Measurements from ENCODE around the gene MINK1.

Gene MINK1

DNA sequence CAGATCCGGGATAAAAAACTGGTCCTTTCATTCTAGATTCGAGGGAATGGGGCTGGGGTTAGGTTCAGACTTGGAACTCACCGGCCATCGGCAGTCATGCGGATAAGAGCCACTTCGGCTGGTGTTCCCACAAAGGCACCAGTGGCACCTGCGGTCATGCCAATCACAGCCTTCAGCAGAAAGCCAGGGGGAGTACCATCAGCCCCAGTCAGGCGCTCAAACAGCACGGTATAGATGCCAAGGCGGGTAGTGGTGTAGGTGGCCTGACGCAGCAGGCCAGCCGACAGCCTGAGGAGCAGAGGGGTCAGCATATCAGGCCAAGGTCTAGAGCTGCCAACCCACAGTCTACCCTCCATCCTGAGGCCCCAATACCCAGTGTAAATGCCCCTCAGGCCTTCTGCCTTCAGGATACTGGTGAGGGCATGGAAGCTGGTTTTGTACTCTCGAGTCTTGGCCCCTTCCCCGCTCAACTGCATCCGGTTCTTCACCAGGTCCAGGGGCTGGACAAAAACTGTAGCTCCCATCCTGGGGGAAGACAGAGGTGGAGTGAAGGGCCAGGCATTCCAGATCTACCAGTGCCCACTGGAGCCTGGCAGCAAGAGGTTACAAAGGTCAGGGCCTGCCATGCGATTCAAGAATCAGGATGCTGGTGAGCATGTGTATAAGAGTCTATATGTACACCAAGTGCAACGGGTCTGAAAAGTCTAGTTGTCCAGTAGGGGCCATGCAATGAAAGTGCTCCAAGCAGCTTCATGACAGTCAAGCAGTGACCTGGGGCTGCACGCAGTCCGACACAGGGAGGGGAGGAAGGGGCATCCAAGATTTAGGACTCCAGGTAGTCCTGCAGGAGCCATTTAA lies 105.8 kb downstream of the MINK1 start:
- no peak for DNase-seq

GRCh38 chr17:4939546-4939795 lies 106.3 kb downstream of the MINK1 start:
- DNase-seq, result no peak

DNA sequence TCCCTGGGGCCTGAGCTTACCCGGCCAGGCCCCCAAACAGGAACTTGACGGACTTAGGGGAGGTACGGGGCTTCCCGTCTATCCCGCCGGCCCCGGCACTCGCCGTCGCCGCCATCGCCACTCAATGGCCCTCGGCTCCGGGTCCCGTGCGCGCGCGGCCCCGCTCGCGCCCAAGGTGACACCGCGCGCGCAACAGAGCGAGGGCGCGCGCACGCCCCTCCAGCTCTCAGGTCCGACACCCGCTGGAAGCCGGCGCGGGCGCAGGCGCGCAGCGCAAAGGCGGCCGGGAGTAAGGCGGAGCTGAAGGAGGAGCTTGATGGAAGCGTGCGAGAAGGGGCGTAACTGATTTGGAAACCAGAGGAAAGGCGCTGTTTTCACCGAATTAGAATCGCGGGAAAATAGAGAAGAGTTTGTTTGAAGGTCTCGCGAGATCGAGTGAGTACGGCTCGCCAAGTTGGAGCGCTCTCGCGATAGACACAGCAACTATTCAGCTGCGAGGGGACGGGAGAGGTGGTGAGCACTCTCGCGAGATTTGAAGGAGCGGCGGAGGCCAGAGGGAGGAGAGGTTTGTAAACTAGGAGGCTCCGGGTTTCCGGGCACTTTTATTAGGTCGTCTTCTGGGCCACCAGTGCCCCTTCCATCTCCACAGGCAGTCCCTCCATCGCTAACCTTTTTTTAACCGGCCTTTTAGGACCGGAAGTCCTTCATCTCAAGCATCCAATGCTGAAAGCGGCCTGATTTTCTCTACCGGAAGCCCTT lies 106.8 kb downstream of the MINK1 start, which contains the start of the genes RNF167 and SLC25A11:
TSS of gene RNF167 (plus strand) at position 473 of the 759 bp plus-strand sequence. CDS start 642 bp downstream, outside the sequence.
TSS of gene SLC25A11 (minus strand) at position 251 of the 759 bp plus-strand sequence. CDS start at position 115, 136 bp downstream.
- peak; percentile 98 to 99 for DNase-seq

DNA sequence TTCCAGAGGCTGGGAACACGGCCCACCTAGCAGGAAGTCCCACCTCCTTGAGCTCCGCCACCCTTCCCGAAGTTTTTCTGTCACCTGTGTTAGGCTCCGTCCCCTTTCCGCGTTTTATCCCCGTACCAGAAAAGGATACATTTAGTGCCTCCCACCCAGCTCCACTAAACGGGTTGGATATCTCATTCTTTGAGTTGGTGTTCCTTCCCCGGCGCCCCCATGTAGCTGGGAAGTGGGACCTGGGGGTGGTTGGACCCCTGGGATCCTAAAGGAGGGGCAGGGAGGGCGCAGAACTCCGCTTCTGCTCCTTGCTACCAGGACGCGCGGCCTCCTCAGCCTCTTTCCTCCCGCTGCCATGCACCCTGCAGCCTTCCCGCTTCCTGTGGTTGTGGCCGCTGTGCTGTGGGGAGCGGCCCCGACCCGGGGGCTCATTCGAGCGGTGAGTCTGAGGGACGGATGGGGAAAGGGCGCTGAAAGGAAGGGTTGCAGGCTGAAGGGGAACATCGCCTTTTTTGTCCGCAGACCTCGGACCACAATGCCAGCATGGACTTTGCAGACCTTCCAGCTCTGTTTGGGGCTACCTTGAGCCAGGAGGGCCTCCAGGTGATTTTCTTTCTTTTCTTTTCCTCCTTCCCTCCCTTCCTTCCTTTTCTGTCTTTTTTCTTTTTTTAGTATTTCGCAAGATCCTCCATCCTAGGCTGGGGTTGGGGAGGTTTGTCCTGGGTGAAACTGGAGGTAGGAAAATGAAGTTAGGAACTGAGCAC lies 107.6 kb downstream of the MINK1 start:
- no peak for DNase-seq

GRCh38 chr17:4941319-4941610 lies 108.1 kb downstream of the MINK1 start:
- DNase-seq, result no peak

DNA sequence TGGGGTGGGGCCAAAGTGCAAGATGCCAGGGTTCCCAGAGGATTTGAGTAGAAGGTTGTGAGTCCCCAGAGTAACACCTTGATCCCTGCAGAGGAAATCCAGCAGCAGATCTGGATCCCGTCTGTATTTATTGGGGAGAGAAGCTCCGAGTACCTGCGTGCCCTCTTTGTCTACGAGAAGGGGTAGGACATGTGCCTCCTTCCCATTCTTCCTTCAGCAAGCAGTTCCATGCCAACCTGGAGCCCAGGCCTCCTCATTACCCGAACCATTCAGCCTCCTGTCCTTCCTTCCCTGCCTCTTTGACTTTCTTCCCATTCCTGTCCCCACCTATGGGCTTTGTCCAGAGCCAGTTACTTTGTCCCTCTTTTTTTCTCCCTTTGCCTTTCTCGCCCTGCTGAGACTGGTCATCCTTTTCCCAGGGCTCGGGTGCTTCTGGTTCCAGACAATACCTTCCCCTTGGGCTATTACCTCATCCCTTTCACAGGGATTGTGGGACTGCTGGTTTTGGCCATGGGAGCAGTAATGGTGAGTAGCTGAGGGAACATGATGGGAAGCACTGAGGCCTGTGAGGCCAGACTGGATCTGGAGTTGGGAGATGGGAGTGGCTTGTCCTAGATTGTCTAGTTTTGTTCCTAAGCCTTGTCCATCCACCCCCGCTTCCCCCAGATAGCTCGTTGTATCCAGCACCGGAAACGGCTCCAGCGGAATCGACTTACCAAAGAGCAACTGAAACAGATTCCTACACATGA lies 109.8 kb downstream of the MINK1 start:
- DNase-seq, result no peak

DNA sequence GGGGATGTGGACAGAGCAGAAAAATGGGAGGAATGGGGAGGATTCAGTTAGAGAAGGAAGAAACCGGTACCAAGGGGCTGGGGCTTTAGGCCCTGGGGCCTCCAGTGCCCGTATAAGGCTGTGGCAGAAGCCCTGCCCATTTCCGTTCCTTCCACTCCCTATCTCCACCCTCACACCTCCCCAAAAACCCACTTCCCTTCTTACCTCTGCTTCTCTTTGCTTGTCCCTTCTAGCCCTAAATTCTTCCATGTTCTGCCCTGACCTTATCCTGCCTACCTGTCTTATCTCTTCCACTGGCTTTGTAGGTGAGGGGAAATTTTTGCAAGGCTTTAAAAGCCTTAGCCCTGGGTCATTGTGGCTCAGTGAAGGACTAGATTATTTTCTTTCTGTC lies 111.0 kb downstream of the MINK1 start:
- no peak for DNase-seq

DNA sequence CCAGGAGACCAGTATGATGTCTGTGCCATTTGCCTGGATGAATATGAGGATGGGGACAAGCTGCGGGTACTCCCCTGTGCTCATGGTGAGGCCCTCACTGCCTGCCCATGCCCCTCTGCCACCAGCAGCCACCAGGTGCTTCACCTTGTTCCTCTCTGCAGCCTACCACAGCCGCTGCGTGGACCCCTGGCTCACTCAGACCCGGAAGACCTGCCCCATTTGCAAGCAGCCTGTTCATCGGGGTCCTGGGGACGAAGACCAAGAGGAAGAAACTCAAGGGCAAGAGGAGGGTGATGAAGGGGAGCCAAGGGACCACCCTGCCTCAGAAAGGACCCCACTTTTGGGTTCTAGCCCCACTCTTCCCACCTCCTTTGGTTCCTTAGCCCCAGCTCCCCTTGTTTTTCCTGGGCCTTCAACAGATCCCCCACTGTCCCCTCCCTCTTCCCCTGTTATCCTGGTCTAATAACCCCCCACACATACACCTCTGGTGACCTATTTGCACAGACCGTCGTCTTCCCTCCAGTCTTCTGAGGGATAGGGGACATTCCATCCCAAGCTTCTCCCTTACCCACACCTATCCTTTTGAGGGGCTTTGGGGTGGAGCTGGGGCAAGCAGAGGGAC lies 111.5 kb downstream of the MINK1 start:
- no peak for DNase-seq

GRCh38 chr17:4945176-4945943 lies 112.2 kb downstream of the MINK1 start:
- DNase-seq, result no peak

GRCh38 chr17:4945944-4946280 lies 112.8 kb downstream of the MINK1 start:
- no peak for DNase-seq

DNA sequence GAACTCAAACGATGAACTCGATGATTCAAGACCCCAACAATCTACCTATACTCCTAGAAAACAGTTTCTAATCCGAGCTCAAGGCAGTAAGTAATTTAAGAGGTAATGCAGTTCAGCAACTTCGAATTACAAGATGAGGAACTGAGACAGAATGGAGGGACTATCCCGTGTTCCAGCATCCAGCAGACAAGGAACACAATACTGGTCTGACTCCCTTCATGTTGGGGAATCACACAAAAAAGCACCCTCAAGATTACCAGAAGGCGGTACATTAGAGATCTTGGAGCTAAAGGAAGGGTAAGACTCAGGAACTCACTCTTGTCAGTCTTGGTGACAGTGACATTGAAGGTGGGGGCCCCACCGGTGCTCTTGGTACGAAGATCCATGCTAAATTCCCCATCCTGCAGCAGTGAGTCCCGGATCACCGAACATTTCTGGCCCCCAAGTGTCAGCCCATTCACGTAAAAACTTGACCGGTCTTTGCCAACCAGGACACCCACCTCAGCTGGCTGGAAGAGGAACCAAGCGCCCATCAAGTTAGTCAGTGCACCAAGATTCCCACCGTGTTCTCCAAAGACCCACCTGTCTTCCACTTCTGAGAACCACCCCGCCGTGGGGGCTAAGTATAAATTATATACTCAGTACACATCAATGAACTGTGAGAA lies 113.3 kb downstream of the MINK1 start:
- no peak for DNase-seq

DNA sequence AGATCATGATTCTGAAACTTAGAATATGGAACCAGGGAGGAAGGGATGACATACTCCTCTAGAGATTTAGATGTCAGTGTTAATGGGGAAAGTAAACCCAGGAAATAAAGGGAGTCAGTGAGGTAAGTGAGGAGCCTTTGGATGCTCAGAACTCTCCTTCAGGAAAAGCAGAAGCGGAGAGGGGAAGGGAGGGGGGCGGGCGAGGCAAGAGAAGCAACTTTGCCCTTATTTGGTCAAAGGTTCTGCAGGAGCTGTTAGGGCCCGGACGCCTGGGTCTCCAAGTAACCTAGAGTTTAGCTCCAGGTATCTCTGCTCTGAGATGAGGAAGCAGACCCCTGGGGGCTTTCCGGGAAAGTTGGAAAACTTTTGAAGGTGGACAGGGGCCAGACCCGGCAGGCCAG lies 113.9 kb downstream of the MINK1 start:
- no peak for DNase-seq
